Kidney (tissue), 14 donors: Measurements from ENCODE around the gene TMEM178A. TPM values are rescaled to one million over a fixed set of nuclear protein-coding genes. Genes with fewer than 3 reads are reported as not detected.

Experiments used
- DNase-seq, 5 donors: peaks; one replicate each; pipeline ENCODE4 v3.0.0-alpha.2; 2013 to 2020
- FAIRE-seq: peaks from 2 replicates; lab custom pipeline; 2012; peaks lifted over from hg19 to GRCh38; lab: Jason Lieb, UNC
- H3K27ac ChIP-seq, 2 donors: one replicate each; pipeline ENCODE4 v1.7.0; 2013; ENCODE audit warnings: low read depth in 2 of 2, low read length in 2 of 2, inconsistent platforms in 1 of 2
- H3K27me3 ChIP-seq: one replicate; pipeline ENCODE4 v1.7.1; 2013; ENCODE audit warnings: low read length, inconsistent platforms; ENCODE audit not compliant: control insufficient read depth, insufficient read depth
- H3K36me3 ChIP-seq, 3 donors: one replicate each; pipeline versions ENCODE4 v1.7.0 to v1.7.1; 2013; ENCODE audit warnings: low read length in 3 of 3, control low read depth in 1 of 3, inconsistent platforms in 1 of 3; ENCODE audit not compliant: insufficient read depth in 3 of 3, control insufficient read depth in 2 of 3
- H3K4me1 ChIP-seq, 3 donors: one replicate each; pipeline versions ENCODE4 v1.7.0 to v1.7.1; 2013; ENCODE audit warnings: low read length in 3 of 3, inconsistent platforms in 1 of 3, low read depth in 1 of 3; ENCODE audit not compliant: control insufficient read depth in 2 of 3, insufficient read depth in 2 of 3
- H3K4me3 ChIP-seq, 3 donors: one replicate each; pipeline versions ENCODE4 v1.7.0 to v1.8.1; 2013; ENCODE audit warnings: low read length in 3 of 3, control low read depth in 1 of 3, inconsistent platforms in 1 of 3
- H3K9ac ChIP-seq, 3 donors: one replicate each; pipeline versions ENCODE4 v1.7.0 to v1.7.1; 2013; ENCODE audit warnings: low read length in 3 of 3, control low read depth in 1 of 3, inconsistent platforms in 1 of 3
- H3K9me3 ChIP-seq, 3 donors: one replicate each; pipeline versions ENCODE4 v1.7.0 to v1.7.1; 2013; ENCODE audit warnings: low read length in 3 of 3, control low read depth in 1 of 3, inconsistent platforms in 1 of 3; ENCODE audit not compliant: control insufficient read depth in 2 of 3, insufficient read depth in 1 of 3
- intact Hi-C: fragments of 100-400 bp; cut with DNase I; formaldehyde crosslinking; loops from one replicate; pipeline ENCODE4 v1.11.1; 2022
- polyA plus RNA-seq: library from polyadenylated mRNA; stranded (reverse); fragments of 350-450 nt; fragmentation: Illumina TruSeq; extraction: RNeasy Lipid Tissue Mini Kit (QIAGEN cat#74804); gene quantifications from one replicate; pipeline ENCODE4 v1.2.3, GENCODE V29; 2014; ENCODE audit warnings: low read depth, low replicate concordance; ENCODE audit not compliant: insufficient read depth
- total RNA-seq: library from RNA; stranded (reverse); fragmentation: NEBNext Ultra II Directional; extraction: Animal tissue kit (Norgen Biotek cat#: 25700); gene quantifications from one replicate; pipeline ENCODE4 v1.2.1, GENCODE V29; 2021
- TF ChIP-seq, protein P1 (sequence below): IDR thresholded peaks from 3 replicates; pipeline ENCODE4 v1.5.1; 2012; ENCODE audit warnings: mild to moderate bottlenecking, moderate library complexity, borderline replicate concordance; ENCODE audit not compliant: insufficient read depth; ENCODE audit errors: extremely low read depth
- donor health status: control.
- donor health status: control.
- donor health status: control.
- donor health status: control.
- donor health status: control.
- donor health status: DM: yes; HTN: yes; CAD: no.
- donor health status: Normal renal cell carcinoma (clear cell type).

TMEM178A gene
- total and polyA plus RNA-seq, 2 donors from 2014 or later: 5.7 to 48.0 TPM

DNA sequence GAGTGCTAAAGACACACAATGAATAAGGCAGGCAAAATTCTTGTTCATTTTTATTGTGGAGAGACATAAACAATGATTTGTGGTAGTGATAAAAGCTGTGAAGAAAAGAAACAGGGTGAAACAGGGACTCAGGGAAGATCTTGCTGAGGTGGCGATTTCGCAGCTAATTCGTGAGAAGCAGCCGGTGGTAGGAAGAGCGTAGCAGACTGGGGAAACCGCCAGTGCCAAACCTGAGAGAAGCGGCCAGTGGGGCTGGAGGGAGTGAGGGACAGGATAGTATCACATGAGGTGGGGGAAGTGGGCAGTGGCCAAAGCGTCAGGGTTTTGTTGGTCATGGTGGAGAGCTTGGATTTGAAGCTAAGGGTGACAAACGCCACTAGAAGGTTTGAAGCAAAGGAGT lies 42.3 kb downstream of the TMEM178A start:
- DNase-seq: no peak
- Histone ChIP-seq H3K36me3 (no peaks in the 10 kb centered on the region), H3K9me3 (no peaks in the 10 kb centered on the region), H3K9ac (no peak overlapping the region), H3K4me1 (no peaks in the 10 kb centered on the region), H3K27me3 (no peaks in the 10 kb centered on the region), H3K4me3 (no peak overlapping the region), H3K27ac (no peak overlapping the region)
- FAIRE-seq: no peak
- TF ChIP-seq, protein P1, sequence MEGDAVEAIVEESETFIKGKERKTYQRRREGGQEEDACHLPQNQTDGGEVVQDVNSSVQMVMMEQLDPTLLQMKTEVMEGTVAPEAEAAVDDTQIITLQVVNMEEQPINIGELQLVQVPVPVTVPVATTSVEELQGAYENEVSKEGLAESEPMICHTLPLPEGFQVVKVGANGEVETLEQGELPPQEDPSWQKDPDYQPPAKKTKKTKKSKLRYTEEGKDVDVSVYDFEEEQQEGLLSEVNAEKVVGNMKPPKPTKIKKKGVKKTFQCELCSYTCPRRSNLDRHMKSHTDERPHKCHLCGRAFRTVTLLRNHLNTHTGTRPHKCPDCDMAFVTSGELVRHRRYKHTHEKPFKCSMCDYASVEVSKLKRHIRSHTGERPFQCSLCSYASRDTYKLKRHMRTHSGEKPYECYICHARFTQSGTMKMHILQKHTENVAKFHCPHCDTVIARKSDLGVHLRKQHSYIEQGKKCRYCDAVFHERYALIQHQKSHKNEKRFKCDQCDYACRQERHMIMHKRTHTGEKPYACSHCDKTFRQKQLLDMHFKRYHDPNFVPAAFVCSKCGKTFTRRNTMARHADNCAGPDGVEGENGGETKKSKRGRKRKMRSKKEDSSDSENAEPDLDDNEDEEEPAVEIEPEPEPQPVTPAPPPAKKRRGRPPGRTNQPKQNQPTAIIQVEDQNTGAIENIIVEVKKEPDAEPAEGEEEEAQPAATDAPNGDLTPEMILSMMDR: no peak
- intact Hi-C loops: no loop called here

DNA sequence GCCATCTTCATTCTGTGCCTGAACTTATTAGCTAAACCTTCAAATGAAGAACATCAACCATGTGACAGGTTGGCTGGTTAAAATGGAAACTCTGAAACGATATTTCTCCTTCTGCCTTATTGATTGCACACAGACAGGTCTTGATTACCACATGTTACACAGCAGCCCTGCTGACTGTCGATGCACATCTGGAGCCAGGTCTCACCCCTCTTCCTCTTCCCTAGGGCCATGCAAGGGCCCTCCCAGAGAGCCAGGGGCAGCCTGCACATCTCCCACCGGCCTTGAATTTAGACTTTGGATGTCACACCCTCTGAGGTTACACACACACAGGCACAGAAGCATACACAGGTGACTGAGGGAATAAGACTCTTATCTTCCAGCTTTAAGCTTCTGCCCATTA lies 45.1 kb downstream of the TMEM178A start:
- H3K27ac ChIP-seq: no peak overlapping the region

DNA sequence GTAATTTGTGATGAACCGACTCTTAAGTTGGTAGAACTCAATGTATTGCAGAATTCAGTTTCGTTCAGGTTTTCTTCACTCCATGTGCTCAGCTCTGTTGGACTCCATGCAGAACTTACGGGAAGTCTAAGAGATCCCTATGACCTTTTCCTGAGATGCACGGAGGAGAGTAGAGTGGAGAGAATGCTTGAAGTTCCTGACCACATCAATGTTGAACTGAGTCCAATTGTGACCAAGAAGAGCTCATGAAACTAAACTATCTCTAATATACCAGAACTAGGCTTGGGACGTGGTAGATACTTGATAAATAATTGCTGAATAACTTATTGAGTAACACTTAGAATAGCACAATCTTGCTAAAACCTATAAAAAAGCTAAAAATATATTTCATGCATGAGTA lies 47.2 kb downstream of the TMEM178A start:
- TF ChIP-seq, protein P1: no peak
- intact Hi-C loops: no loop called here
- Histone ChIP-seq H3K36me3 (no peaks in the 10 kb centered on the region), H3K4me1 (no peaks in the 10 kb centered on the region), H3K9ac (no peak overlapping the region), H3K4me3 (no peak overlapping the region), H3K27me3 (no peaks in the 10 kb centered on the region), H3K27ac (no peak overlapping the region), H3K9me3 (no peaks in the 10 kb centered on the region)
- DNase-seq (no peak), FAIRE-seq (no peak)

More for the DNA sequence above, 45.1 kb downstream of the TMEM178A start:
- Histone ChIP-seq H3K27me3 (no peaks in the 10 kb centered on the region), H3K36me3 (no peaks in the 10 kb centered on the region), H3K4me3 (no peak overlapping the region), H3K4me1 (no peaks in the 10 kb centered on the region), H3K9me3 (no peaks in the 10 kb centered on the region), H3K9ac (no peak overlapping the region)
- intact Hi-C loops: no loop called here
- FAIRE-seq (no peak), DNase-seq (no peak)
- TF ChIP-seq, protein P1: no peak

DNA sequence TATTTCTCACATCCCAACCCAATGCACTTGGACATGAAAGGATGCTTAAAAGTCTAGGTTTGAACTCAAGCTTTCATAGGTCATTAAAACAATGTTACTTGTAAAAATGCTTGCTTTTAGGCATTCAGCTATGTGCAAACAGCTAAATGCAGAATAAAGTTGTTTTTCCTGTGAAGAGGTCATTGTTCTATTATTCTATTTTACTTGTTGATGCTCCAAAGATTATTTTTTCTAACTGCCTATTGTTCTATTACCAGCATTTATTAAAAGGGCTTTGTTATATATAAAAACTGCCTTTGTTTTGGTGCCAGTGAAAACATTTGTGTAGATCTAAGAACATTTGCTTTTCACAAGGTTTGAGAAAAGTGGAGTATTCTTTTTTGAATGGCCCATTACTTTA lies 49.4 kb downstream of the TMEM178A start:
- intact Hi-C loops: no loop called here
- no peaks in the 10 kb centered on the region for H3K27me3 ChIP-seq
- no peak overlapping the region for H3K27ac ChIP-seq
- DNase-seq (no peak), FAIRE-seq (no peak)
- no peaks in the 10 kb centered on the region for H3K36me3 ChIP-seq
- no peaks in the 10 kb centered on the region for H3K9me3 ChIP-seq
- H3K9ac ChIP-seq: no peak overlapping the region
- TF ChIP-seq, protein P1: no peak
- no peak overlapping the region for H3K4me3 ChIP-seq
- no peaks in the 10 kb centered on the region for H3K4me1 ChIP-seq
